Measurements from ENCODE around the gene LMNA.
"Not testable (repeated sequence)": the region's sequence is repeated elsewhere in the genome, so short reads cannot be mapped to it uniquely, and the experiment has no call there.

The LMNA gene

DNA sequence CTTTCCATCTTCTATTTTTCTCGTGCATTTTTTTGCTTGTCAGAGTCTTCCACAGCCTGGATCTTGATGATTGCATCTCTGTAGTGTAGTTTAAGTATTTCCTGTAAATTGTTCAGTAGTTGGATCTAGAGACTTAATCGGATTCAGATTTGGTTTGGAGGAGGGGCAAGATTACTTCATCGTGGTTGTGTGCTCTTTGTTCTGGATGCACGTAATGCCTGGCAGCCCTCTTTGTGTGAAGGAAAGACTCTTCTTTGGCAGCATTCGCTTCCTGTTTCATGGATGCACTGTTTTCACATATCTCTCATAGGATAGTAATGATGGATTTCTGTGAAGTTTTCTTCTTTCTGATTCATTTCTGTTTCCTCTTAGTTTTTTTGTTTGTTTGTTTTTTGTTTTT is 53.0 kb downstream of the LMNA start:
- no peak for DNase-seq

DNA sequence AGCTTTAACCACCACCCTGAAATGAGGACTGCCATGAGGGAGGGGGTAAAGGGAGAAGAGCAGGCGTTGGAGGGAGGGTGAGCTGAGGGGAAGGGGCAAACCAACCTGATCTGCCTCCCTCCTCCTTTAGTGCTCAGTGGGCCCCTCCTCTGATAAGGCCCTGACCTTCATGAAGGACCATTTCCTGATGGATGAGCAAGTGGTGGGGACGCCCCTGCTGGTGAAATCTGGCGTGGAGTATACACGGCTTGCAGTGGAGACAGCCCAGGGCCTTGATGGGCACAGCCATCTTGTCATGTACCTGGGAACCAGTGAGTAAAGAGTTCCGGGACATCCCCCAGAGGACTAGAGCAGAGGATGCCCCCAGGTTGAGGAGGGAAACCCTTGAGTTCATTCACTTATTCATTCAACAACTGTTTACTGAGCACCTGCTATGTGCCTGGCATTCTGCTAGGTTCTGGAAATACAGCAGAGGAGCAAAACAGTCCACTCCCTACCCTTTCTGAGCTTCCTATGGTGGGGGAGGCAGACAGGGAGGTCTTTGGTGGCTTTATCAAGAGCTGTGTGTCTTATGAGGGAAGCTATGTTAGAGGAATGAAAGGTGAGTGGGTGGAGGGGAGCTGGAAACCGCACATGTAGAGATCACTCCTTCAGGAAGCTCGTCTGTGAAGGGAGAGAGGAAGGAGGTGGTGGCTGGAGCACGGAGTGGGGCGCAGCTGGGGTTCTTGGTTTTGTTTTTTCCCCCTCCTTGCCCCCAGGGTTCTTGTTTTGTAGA is 58.4 kb downstream of the LMNA start:
- no peak for DNase-seq

DNA sequence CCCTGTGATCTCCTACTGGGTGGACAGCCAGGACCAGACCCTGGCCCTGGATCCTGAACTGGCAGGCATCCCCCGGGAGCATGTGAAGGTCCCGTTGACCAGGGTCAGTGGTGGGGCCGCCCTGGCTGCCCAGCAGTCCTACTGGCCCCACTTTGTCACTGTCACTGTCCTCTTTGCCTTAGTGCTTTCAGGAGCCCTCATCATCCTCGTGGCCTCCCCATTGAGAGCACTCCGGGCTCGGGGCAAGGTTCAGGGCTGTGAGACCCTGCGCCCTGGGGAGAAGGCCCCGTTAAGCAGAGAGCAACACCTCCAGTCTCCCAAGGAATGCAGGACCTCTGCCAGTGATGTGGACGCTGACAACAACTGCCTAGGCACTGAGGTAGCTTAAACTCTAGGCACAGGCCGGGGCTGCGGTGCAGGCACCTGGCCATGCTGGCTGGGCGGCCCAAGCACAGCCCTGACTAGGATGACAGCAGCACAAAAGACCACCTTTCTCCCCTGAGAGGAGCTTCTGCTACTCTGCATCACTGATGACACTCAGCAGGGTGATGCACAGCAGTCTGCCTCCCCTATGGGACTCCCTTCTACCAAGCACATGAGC is 62.2 kb downstream of the LMNA start:
- DNase-seq = no peak

DNA sequence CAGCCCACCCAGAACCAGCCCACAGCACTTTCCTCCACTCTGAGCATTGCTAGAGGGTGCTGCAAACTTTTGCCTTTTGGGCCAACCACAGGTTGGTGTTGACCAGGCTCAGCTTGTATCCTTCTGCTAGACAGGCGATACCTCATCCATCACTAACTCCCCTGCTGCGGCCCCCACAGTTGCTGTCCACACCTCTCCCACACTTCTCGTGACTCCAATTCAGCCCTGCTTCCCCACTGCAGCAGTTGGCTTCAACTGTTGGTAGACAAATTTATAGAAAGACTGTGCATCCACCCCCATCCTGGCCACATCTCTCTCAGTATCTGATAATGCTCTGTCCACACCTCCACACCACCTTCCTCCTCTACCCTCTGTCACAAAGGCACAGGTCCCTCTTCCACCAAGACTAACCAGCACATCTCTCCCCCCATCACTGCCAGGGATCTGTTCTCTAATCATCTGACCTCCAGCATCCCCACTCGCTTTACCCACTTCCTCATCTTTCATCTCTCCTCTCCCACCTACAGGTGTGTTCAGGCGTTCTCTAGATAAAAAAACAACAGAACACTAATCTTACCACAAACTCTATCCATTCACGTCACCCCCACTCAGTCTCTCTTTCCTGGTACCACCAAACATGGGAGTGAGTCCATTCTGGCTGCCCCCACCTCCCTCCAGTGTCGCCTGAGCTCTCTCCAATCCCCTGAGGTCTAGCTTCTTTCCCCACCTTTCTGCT is 63.6 kb downstream of the LMNA start:
- DNase-seq = no peak

DNA sequence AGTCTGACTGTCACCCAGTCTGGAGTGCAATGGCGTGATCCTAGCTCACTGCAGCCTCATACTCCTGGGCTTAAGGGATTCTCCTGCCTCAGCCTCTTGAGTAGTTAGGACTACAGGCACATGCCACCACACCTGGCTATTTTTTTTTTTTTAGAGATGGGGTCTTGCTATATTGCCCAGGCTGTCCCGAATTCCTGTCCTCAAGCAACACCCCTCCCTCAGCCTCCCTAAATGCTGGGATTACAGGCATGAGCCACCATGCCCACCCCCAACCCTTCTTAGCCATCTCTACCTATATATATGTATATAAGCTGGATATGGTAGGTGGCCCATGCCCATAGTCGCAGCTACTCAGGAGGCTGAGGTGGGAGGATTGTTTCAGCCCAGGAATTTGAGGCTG is 66.0 kb downstream of the LMNA start:
- DNase-seq = no peak

DNA sequence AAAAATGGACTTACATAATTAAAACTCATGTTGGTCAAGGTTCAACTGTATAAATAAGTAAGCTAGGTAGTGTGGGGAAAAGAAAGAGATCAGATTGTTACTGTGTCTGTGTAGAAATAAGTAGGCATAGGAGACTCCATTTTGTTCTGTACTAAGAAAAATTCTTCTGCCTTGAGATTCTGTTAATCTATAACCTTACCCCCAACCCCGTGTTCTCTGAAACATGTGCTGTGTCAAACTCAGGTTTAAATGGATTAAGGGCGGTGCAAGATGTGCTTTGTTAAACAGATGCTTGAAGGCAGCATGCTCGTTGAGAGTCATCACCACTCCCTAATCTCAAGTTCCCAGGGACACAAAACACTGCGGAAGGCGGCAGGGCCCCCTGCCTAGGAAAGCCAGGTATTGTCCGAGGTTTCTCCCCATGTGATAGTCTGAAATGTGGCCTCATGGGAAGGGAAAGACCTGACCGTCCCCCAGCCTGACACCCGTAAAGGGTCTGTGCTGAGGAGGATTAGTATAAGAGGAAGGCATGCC is 66.9 kb downstream of the LMNA start:
- not testable (repeated sequence) for DNase-seq

DNA sequence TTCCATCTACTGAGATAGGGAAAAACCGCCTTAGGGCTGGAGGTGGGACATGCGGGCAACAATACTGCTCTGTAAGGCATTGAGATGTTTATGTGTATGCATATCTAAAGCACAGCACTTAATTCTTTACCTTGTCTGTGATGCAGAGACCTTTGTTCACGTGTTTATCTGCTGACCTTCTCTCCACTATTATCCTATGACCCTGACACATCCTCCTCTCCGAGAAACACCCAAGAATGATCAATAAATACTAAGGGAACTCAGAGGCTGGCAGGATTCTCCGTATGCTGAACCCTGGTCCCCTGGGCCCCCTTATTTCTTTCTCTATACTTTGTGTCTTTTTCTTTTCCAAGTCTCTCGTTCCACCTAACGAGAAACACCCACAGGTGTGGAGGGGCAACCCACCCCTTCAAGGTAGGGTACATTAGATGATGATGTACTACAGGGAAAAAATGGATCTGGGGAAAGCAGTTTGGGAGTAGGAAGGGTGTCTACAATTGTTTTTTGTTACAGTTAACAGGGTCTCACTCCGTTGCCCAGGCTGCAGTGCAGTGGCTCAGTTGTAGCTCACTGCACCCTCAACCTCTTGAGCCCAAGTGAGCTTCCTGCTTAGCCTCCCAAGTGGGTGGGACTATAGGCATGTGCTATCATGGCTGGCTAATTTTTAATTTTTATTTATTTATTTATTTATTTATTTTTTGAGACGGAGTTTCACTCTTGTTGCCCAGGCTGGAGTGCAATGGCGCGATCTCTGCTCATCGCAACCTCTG is 67.7 kb downstream of the LMNA start:
- not testable (repeated sequence) for DNase-seq

DNA sequence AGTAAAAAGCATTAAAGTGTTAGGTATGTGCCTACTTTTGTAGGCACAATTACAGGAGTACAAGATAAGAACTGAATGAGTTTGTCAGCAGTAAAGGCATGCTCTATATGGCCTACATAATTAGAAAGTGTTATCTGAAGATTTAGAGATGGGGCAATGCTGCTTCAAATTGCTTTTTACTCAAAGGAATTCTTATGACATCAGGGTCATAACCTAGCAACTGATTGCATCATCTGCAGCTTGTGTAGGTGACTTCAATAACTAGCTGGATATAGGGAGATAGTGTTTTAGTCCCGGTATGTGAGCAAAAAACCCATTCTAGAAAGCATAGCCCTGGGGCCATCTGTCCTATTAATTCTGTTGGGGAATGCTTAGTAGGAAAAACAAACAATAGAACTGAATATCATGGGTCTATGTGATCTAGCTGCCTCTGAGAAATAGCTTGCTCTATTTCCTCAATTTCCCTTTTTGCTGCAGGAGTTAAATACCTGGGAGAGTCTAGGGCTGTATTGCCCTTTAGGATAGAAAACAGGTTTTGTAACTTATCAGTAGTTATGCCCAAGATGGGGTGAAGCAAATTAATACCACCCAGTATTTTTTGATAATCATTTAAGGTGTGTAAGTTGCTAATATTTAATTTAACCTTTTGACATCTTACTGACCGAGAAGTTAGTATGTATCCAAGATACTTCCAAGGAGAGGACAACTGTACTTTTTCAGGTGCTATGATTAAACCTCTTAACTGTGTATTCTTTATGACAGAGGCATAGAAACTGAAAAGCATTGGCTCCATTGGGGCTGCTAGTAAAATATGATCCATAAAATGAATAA is 72.1 kb downstream of the LMNA start:
- not testable (repeated sequence) for DNase-seq
